Heart right ventricle (tissue), 16 donors: ENCODE data around the gene WRNIP1. TPM values are rescaled to one million over a fixed set of nuclear protein-coding genes. Genes with fewer than 3 reads are reported as not detected.
A peak's percentile ranks its signal among the peaks of the same experiment; 100 is the strongest.

Experiments used
- ATAC-seq, 8 donors: fragments of 200-7000 bp; cut with Tn5 transposase; one replicate each; pipeline ENCODE4 v1.9.1; 2020; ENCODE audit warnings: mild to moderate bottlenecking in 8 of 8, moderate library complexity in 8 of 8, moderate number of reproducible peaks in 1 of 8
- DNase-seq, 2 donors: peaks; one replicate each; pipeline ENCODE4 v3.0.0-alpha.2; 2020
- H3K27ac ChIP-seq, 10 donors: fragments of 200-600 bp; sonication (generic) in 2 of 10; one replicate each; pipeline versions ENCODE4 v1.5.0 to v1.8.0; 2020 to 2022; ENCODE audit warnings: mild to moderate bottlenecking in 3 of 10
- H3K27me3 ChIP-seq, 7 donors: fragments of 200-600 bp; one replicate each; pipeline ENCODE4 v1.8.0; 2021 to 2022; ENCODE audit warnings: mild to moderate bottlenecking in 2 of 7
- H3K36me3 ChIP-seq, 9 donors: fragments of 200-600 bp; sonication (generic) in 1 of 9; one replicate each; pipeline versions ENCODE4 v1.5.0 to v1.8.0; 2020 to 2022; ENCODE audit warnings: mild to moderate bottlenecking in 2 of 9
- H3K4me1 ChIP-seq, 9 donors: fragments of 200-600 bp; sonication (generic) in 1 of 9; one replicate each; pipeline versions ENCODE4 v1.5.0 to v1.8.0; 2020 to 2022; ENCODE audit warnings: mild to moderate bottlenecking in 4 of 9
- H3K4me3 ChIP-seq, 10 donors: fragments of 200-600 bp; sonication (generic) in 2 of 10; one replicate each; pipeline versions ENCODE4 v1.5.0 to v1.8.0; 2020 to 2022; ENCODE audit warnings: mild to moderate bottlenecking in 7 of 10, moderate library complexity in 2 of 10
- H3K9me3 ChIP-seq, 11 donors: fragments of 200-600 bp in 10 of 11; sonication (generic) in 2 of 11; one replicate each; pipeline versions ENCODE4 v1.5.0 to v1.8.0; 2013 to 2022; ENCODE audit warnings: mild to moderate bottlenecking in 2 of 11, control low read depth in 1 of 11, moderate library complexity in 1 of 11
- WGBS, 2 donors: extraction: QIAGEN DNeasy Blood & Tissue Kit; methylation state at CpG; one replicate each; pipeline ENCODE4 v1.1.7; 2013; ENCODE audit warnings: inconsistent platforms in 1 of 2; 5-methylcytosine and 5-hydroxymethylcytosine counted together
- intact Hi-C, 10 donors: fragments of 100-400 bp; cut with DNase I; formaldehyde crosslinking; loops; one replicate each; pipeline versions ENCODE4 v1.11.1 to v1.14.2; 2022
- polyA plus RNA-seq, 2 donors: library from polyadenylated mRNA; stranded (reverse); fragments of 200-250 nt; gene quantifications; one replicate each; pipeline ENCODE4 v1.2.3, GENCODE V29; 2013
- total RNA-seq, 10 donors: library from RNA; stranded (reverse); fragmentation: NEBNext Ultra II Directional in 3 of 10; extraction: Animal tissue kit (Norgen Biotek cat#: 25700) in 3 of 10; gene quantifications; one replicate each; pipeline versions ENCODE4 v1.2.1 to v1.2.4, GENCODE V29; 2021 to 2023
- TF ChIP-seq, protein P1 (sequence below), 9 donors: fragments of 200-600 bp; sonication (generic) in 2 of 9; IDR thresholded peaks; one replicate each; pipeline versions ENCODE4 v1.5.0 to v1.8.0; 2021 to 2022; ENCODE audit warnings: antibody characterized with exemption in 9 of 9, mild to moderate bottlenecking in 5 of 9, moderate library complexity in 1 of 9
- donor health status: Arrhythmogenic right ventricular cardiomyopathy.
- donor health status: ischemic (EF 13 %, LVEDD 7.1; RV severe dilation, severe dysfunction).
- donor health status: healthy with polysubstance abuse.
- donor health status: DM: no; HTN: yes; CAD: no.
- donor health status: DM: no; HTN: no; CAD: no.
- donor health status: ischemic (EF 25% LVEDD 6.9; RV normal size, moderate dysfunction).
- donor health status: ischemic (EF 25% LVEDD 5.7; RV mildly dilated, moderate dysfunction).
- donor health status: healthy.
- donor health status: DM: yes; HTN: yes; CAD: no.
- donor health status: Ischemic cardiomyopathy.
- donor health status: ischemic (EF 35%, LVEDD 5.7; RV mildly dilated, moderate dysfunction).
- donor health status: nonischemic (EF 11% LVEDD 7.7; RV severe dilation, severe dysfunction).
- donor health status: DM: yes; HTN: yes; CAD: no.
- donor health status: PGD.
- donor health status: ischemic (EF 29% LVEDD 5.4; RV normal size, mild dysfunction).
- donor health status: nonischemic (EF 23%, LVEDD 6.1; RV moderate dilation, normal function).

WRNIP1 gene
- total and polyA plus RNA-seq, 12 donors = 29.7 to 44.9 (median 35.6) TPM

DNA sequence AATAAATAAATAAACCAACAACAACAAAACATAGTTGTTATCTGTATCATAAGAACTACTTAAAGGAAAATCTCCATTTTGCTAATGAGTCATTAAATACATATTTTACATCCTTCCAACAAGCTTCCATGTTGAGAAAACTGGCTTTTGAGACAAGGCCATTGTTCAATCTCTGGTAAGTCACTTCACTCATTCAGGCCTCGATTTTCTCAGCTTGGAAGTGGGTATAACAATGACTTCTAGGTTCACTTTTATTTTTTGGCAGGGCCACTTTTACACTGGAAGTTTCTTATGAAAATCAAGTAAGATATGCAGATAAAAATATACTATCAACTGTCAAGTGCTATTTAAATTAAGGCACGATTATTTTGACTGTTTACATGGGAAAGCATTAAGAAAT is 30.0 kb downstream of the WRNIP1 start:
- Histone ChIP-seq H3K27ac (peak overlapping the region in 1 of 10 donors; percentile 72), H3K9me3 (no peaks in the 10 kb centered on the region), H3K4me1 (peaks cover 6 to 77% (median 33%) of the 10 kb centered on the region in 9 donors), H3K4me3 (no peak overlapping the region), H3K27me3 (no peaks in the 10 kb centered on the region), H3K36me3 (no peaks in the 10 kb centered on the region)
- TF ChIP-seq, protein P1, sequence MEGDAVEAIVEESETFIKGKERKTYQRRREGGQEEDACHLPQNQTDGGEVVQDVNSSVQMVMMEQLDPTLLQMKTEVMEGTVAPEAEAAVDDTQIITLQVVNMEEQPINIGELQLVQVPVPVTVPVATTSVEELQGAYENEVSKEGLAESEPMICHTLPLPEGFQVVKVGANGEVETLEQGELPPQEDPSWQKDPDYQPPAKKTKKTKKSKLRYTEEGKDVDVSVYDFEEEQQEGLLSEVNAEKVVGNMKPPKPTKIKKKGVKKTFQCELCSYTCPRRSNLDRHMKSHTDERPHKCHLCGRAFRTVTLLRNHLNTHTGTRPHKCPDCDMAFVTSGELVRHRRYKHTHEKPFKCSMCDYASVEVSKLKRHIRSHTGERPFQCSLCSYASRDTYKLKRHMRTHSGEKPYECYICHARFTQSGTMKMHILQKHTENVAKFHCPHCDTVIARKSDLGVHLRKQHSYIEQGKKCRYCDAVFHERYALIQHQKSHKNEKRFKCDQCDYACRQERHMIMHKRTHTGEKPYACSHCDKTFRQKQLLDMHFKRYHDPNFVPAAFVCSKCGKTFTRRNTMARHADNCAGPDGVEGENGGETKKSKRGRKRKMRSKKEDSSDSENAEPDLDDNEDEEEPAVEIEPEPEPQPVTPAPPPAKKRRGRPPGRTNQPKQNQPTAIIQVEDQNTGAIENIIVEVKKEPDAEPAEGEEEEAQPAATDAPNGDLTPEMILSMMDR (IDR thresholded peaks at IDR 0.05) = no peak
- DNase-seq (no peak), ATAC-seq (no peak)
- intact Hi-C loops = loop anchor here in 1 of 10 donors (10.0 kb wide), 1 partner anchor 130 kb away; no protein-coding TSS in a partner anchor
- WGBS, 2 donors = 87 to 89% methylated on average over 2 of the region's 2 CpGs

DNA sequence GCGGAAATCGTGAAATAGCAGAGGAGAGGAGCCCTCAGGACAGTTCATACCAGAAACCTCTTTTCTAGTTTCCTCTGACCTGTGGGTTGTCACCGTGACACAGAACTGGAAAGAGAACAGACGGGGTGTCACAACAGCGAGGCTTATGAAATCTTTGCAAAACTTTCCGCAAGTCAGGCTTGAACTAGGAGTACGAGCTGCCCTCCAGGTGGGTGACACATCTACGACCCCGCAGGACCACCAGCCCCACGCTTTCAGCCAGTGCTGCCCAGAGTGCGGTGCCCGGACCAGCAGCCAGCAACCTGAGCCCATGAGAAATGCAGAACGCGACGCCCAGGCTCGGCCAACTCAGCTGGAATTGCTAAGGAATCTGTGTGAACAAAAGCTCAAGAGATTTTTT is 30.8 kb downstream of the WRNIP1 start:
- 91% methylated on average over 16 of the region's 16 CpGs for WGBS, 2 donors
- Histone ChIP-seq H3K9me3 (no peaks in the 10 kb centered on the region), H3K27ac (peak overlapping the region in 1 of 10 donors; percentile 72), H3K27me3 (no peaks in the 10 kb centered on the region), H3K4me1 (peaks cover 8 to 72% (median 29%) of the 10 kb centered on the region in 9 donors), H3K36me3 (no peaks in the 10 kb centered on the region), H3K4me3 (no peak overlapping the region)
- intact Hi-C loops = loop anchor here in 1 of 10 donors (10.0 kb wide), 1 partner anchor 129 kb away; no protein-coding TSS in a partner anchor
- no peak for DNase-seq
- no peak for ATAC-seq
- TF ChIP-seq, protein P1 (IDR thresholded peaks at IDR 0.05) = no peak

DNA sequence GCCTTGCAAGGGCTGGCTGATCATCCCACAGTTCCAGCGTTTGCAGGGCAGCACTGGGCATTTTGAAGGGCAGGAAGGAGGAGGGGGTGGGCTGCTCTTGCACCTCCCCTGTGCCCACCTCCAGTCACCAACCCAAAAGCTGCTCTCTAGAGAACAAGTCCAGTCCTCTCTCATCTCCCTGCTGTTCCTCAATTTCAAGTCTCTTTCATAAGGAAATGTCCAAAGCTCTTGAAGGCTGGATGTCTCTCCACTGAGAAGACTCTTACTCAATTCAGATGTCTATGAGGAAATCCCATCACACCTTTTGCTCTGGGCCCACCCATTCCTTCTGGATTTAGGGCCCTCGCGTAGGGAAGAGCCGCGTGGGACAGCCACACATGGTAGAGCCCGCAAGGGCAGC is 31.7 kb downstream of the WRNIP1 start:
- Histone ChIP-seq H3K27me3 (no peaks in the 10 kb centered on the region), H3K36me3 (no peaks in the 10 kb centered on the region), H3K9me3 (no peaks in the 10 kb centered on the region), H3K4me3 (no peak overlapping the region), H3K27ac (peak overlapping the region in 1 of 10 donors; percentile 72), H3K4me1 (peaks cover 8 to 64% (median 25%) of the 10 kb centered on the region in 9 donors)
- no peak for ATAC-seq
- 72 to 76% methylated on average over 6 of the region's 6 CpGs for WGBS, 2 donors
- TF ChIP-seq, protein P1 (IDR thresholded peaks at IDR 0.05) = no peak
- intact Hi-C loops = loop anchor here in 1 of 10 donors (10.0 kb wide), 1 partner anchor 128 kb away; no protein-coding TSS in a partner anchor
- no peak for DNase-seq

DNA sequence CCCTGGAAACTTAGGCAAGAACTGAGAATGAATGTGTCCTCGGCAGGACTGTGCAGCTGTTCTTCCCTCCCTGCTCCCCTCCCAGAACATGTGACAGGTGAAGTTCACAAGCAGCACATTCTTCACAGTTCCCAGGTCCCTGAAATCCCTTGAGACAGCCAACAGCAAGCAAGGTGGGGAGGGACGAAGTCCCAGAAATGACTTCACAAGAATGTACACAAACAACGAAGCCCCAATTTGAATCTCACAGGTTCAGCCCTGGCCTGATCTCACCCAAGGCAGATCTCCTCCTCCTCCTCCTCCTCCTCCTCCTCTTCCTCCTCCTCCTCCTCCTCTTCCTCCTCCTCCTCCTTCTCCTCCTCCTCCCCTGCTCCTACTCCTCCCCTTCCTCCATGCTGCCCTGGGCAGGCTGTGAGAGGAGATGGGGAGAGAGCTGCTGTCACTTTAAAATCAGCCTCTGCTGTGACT is 32.4 kb downstream of the WRNIP1 start:
- ATAC-seq (no peak), DNase-seq (no peak)
- H3K36me3 ChIP-seq = no peaks in the 10 kb centered on the region
- H3K4me3 ChIP-seq = no peak overlapping the region
- H3K27ac ChIP-seq = peak overlapping the region in 1 of 10 donors; percentile 72
- TF ChIP-seq, protein P1 (IDR thresholded peaks at IDR 0.05) = no peak
- WGBS, 2 donors = 38 to 63% methylated on average over 3 of the region's 3 CpGs
- H3K27me3 ChIP-seq = no peaks in the 10 kb centered on the region
- H3K4me1 ChIP-seq = peaks cover 8 to 57% (median 25%) of the 10 kb centered on the region in 9 donors
- intact Hi-C loops = loop anchor here in 1 of 10 donors (10.0 kb wide), 1 partner anchor 127 kb away; no protein-coding TSS in a partner anchor
- no peaks in the 10 kb centered on the region for H3K9me3 ChIP-seq
